GM19452 (cell line): ENCODE data around the gene SMIM27.
"Not testable (repeated sequence)": the region's sequence is repeated elsewhere in the genome, so short reads cannot be mapped to it uniquely, and the experiment has no call there.

Source experiments
- ATAC-seq: cut with Tn5 transposase; IDR thresholded peaks from one replicate; pipeline ENCODE4 v1.9.1; 2021; ENCODE audit not compliant: unreplicated experiment

Gene SMIM27

GRCh38 chr9:32552172-32552872 lies at the start of gene SMIM27, which contains the start of gene TOPORS:
Gene SMIM27 (plus strand): TSS chr9:32552327. CDS start chr9:32552435, 108 bp downstream.
Gene TOPORS (minus strand): TSS chr9:32552586. CDS start chr9:32552436, 150 bp downstream.
- peak; percentile 76 for ATAC-seq

GRCh38 chr9:32502464-32502863 lies 49.7 kb upstream of the SMIM27 start:
- ATAC-seq: no peak

DNA sequence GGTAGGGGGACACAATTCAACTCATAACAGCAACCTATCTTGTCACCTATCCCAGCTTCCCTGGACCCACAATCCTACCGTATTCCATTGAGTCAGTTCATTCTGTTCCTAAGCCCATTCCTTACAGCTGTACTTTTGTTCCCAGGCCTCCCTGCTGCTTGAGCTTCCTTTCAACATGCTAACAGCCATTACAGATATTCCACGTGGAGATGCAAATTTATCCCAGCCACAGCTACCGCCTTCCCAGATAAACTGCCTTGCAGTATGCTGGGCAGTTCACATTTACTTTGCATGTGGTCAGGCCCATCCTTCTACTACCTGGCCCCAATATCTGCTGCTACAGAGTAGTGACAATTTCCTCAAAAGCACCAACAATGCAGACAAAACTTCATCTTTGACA lies 49.1 kb upstream of the SMIM27 start:
- no peak for ATAC-seq

DNA sequence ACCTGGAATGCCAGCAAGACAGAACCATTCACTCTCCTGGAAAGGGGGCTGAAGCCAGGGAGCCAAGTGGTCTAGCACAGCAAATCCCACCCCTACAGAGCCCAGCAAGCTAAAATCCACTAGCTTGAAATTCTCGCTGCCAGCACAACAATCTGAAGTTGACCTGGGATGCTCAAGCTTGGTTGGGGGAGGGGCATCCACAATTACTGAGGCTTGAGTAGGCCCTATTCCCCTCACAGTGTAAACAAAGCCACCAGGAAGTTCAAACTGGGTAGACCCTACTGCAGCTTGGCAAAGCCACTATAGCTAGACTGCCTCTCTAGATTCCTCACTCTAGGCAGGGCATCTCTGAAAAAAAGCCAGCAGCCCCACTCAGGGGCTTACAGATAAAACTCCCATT lies 43.4 kb upstream of the SMIM27 start:
- no peak for ATAC-seq

DNA sequence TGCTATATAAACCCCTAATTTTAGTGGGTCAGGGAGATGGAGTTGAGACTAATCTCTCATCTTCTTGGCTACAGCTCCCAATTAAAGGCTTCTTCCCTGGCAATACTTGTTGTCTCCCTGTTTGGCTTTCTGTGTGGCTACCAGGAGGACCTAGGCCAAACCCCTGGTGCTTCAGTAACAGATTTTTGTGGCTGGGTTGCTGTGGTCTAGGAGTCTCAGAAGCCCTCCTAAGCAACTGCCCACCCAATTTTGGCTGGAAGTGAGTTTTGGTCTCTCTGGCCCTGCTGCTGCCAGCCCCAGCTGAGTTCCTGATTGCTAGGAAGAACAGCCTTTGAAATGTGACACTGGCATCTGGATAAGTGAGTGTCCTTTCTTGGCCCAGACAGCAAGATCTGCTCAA lies 35.9 kb upstream of the SMIM27 start:
- no peak for ATAC-seq

DNA sequence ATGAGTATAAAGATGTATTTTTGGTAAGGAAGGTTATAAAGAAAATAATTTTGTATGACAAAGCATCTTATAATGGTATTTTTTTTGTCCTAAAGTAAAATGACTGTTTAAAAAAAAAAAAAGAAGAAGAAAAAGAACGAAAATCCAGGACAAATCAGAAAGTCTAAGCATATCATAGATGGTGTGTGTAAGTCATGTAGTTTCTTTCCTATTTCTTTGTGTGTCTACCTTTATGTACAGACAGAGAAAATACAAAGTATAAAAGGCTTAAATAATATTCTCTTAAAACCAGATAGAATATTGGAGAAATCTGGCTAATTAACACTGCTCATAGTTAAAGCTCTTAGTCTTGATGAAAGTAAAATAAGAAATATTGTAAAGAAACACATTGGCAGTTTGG lies 33.9 kb upstream of the SMIM27 start:
- no peak for ATAC-seq

- no peak for ATAC-seq
Observed at GRCh38 chr9:32523910-32524309, 28.2 kb upstream of the SMIM27 start.

DNA sequence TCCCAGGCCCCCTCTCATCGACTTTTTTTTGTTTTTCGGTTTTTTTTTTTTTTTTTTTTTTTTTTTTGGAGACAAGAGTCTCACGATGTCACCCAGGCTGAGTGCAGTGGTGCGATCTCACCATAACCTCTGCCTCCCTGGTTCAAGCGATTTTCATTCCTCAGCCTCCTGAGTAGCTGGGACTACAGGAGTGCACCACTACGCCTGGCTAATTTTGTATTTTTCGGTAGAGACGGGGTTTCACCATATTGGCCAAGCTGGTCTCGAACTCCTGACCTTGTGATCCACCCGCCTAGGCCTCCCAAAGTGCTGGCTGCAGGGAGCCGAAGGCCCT lies 27.6 kb upstream of the SMIM27 start:
- ATAC-seq: not testable (repeated sequence)

GRCh38 chr9:32524892-32525708 lies 27.0 kb upstream of the SMIM27 start:
- ATAC-seq: peak; percentile 43

GRCh38 chr9:32525709-32526030 lies 26.5 kb upstream of the SMIM27 start:
- no peak for ATAC-seq

DNA sequence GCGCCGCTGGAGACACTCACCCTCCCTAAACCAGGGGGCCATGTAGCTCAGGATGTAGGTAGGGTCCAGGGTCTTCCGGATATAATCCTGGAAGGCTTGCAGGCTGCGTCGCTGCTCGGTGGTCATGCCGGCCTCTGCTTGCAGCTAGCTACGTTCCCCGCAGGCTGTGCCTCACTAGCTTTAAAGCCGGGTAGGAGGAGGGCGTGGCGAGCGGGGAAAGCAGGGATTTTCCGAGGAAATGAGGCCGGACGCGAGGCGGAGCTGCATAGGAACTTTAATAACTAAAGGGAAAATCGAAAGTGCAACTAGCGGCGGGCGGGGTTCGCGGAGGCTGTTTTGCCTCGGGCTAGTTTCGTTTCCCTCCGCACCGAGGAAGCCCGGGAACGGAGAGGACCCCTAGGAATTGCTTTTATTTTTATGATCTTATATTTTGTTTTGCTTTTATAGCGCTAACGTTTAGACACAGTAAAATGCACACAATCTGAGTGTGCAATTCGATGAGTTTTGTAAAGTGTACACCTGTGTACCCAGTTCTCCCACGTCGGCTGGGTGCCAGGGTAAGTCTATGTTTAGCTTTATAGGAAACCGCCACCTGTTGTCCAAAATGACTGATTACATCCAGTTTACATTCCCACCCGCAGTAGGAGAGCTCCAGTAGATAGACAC lies 26.0 kb upstream of the SMIM27 start, which contains the start of gene RIGI:
RIGI (minus strand) TSS at position 156 of the 666 bp plus-strand sequence; CDS start at position 126, 30 bp downstream.
- peak; percentile 63 for ATAC-seq

- no peak for ATAC-seq
Observed at GRCh38 chr9:32526707-32527048, 25.4 kb upstream of the SMIM27 start.

DNA sequence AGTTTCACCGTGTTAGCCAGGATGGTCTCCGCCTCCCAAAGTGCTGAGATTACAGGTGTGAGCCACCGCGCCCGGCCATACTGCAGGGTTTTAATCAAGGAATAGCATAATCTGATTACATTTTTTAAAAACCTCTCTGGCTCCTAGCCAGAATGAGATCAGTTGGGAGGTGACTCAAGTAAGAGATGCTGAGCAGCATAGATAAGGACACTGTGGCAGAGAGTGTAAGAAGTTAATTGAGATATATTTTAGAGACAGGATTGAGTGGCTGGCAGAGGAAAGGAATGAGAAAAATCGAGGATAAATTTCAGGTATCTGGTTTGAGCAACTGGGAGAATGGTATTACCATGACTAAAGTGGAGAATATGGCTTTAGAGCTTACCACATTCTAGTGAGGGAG lies 18.8 kb upstream of the SMIM27 start:
- no peak for ATAC-seq

GRCh38 chr9:32533816-32534215 lies 18.3 kb upstream of the SMIM27 start:
- no peak for ATAC-seq

DNA sequence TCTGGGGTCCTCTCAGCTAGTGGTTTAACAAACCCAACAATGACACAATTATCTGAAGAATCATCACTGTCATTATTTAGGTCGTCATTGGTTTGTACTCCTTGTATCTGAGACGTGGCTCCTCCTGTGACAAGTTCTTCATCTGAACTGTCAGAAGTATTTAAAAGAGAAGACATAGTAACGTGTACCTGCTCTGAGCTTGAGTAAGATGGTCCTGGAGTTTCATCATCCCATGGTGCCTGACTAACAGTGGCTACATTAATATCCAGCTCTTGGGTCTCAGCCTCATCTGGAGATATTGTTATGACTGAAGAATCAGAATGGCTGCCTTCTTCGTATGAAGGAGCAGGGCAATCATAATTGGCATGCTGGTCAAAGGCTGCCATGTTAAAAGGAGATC lies 9.1 kb upstream of the SMIM27 start:
- ATAC-seq: no peak

DNA sequence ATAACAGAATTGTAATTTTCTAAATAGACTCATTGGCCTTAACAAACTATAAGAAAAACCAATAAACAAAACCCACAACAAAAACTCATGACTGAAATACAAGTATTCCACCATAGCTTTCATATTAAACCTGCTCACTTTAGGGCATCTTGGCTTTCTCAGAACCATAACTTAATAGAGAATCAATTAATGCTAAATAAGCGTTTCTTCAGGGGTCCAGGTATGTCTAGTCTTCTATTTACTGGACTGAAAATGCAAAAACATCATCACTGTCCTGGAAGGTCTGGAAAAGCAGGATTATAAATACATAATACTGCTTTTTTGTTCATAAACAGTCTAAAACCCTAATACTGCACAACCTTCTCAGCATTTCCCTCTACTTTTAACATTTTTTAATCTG lies 6.2 kb upstream of the SMIM27 start:
- ATAC-seq: no peak

- ATAC-seq: not testable (repeated sequence)
Observed at GRCh38 chr9:32548213-32548612, 3.9 kb upstream of the SMIM27 start.

- no peak for ATAC-seq
Observed at GRCh38 chr9:32550150-32550561, 2.0 kb upstream of the SMIM27 start.

DNA sequence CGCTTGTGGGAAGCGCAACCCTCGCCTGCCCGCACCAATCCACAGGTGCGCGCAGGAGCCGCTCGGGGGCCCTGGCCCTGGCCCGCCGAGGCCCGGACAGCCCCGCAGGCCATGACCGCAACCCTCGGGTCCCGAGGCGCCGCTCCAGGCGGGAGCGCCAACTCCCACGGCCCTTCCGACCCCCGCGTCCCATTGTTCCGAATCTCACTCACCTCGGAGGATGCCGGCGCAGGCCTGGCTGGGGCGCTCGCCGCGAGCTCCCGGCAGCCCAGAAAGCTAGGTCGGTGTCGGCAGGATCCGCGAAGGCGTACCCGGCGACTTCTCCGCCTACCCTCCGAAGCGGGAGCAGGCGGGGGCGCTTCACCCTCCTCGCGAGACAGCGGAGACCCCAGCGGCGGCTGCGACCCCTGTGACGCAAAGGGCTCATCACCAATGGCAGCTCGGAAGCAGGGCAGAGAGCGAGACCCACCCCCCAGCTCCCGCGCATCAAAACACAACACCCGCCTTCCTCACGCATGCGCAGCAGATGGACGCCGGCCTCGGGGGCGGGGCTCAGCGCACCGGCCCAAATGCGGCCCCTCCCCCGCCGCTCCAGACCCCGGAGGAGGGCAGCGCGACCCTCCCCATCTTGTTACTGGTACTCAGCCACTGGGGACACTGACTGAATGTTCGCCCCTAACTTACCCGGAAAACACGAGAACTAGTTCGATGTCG lies 1.4 kb upstream of the SMIM27 start:
- peak; percentile 57 for ATAC-seq

- ATAC-seq: peak; percentile 1
Observed at GRCh38 chr9:32551276-32552051, 663 bp upstream of the SMIM27 start.

DNA sequence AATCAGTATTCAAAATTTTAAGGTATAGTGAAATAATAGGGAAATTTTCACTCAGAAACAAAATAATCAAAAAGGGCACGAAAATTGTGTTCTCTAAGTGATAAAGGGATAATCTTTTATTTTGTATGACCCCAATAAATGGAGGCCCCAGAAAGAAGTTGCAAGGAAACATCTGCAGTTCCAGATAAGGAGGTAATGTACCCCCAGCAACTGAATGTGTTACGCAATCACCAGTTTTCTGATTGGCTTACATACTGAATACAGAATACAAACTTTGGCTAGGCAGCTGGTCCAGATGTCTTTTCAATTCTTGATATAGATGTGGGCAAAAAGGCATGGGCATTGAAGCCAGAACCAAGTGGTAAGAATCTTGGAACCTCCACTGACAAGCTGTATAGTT lies 2.0 kb downstream of the SMIM27 start:
- no peak for ATAC-seq
